ENCODE data around the gene CDK11B.
A peak's percentile ranks its signal among the peaks of the same experiment; 100 is the strongest.
"Not testable (repeated sequence)": the region's sequence is repeated elsewhere in the genome, so short reads cannot be mapped to it uniquely, and the experiment has no call there.

CDK11B gene

GRCh38 chr1:1640711-1641461 is 17.9 kb downstream of the CDK11B start:
- DNase-seq (ENCODE audit: low read depth), result not testable (repeated sequence)

GRCh38 chr1:1640081-1640480 is 18.7 kb downstream of the CDK11B start:
- DNase-seq (ENCODE audit: low read depth); H3K4me3 ChIP-seq (replicated peaks; ENCODE audit: low read depth, low read length): not testable (repeated sequence)

More at GRCh38 chr1:1640711-1641461, 17.9 kb downstream of the CDK11B start:
- not testable (repeated sequence) for H3K4me3 ChIP-seq (replicated peaks; ENCODE audit: low read depth, low read length)

GRCh38 chr1:1639368-1639767 is 19.4 kb downstream of the CDK11B start:
- not testable (repeated sequence) for H3K4me3 ChIP-seq (replicated peaks; ENCODE audit: low read depth, low read length); DNase-seq (ENCODE audit: low read depth)

GRCh38 chr1:1638528-1638927 is 20.3 kb downstream of the CDK11B start:
- not testable (repeated sequence) for DNase-seq (ENCODE audit: low read depth); H3K4me3 ChIP-seq (replicated peaks; ENCODE audit: low read depth, low read length)

- not testable (repeated sequence) for DNase-seq (ENCODE audit: low read depth)
These were observed 21.3 kb downstream of the CDK11B start for GRCh38 chr1:1637479-1637875.

GRCh38 chr1:1636621-1637478 is 22.0 kb downstream of the CDK11B start:
- not testable (repeated sequence) for H3K4me3 ChIP-seq (replicated peaks; ENCODE audit: low read depth, low read length); DNase-seq (ENCODE audit: low read depth)

More at GRCh38 chr1:1637479-1637875, 21.3 kb downstream of the CDK11B start:
- H3K4me3 ChIP-seq (replicated peaks; ENCODE audit: low read depth, low read length), result not testable (repeated sequence)

GRCh38 chr1:1634613-1635012 is 24.2 kb downstream of the CDK11B start:
- not testable (repeated sequence) for DNase-seq (ENCODE audit: low read depth); H3K4me3 ChIP-seq (replicated peaks; ENCODE audit: low read depth, low read length)

GRCh38 chr1:1633409-1633808 is 25.4 kb downstream of the CDK11B start:
- H3K4me3 ChIP-seq (replicated peaks; ENCODE audit: low read depth, low read length); DNase-seq (ENCODE audit: low read depth): not testable (repeated sequence)

GRCh38 chr1:1631782-1632420 is 26.9 kb downstream of the CDK11B start, which contains the start of gene MMP23B:
Gene MMP23B, plus strand, starts transcription at chr1:1632173. Its CDS starts 46 bp downstream, at chr1:1632219.
- TF ChIP-seq CTCF (IDR thresholded peaks at IDR 0.05; ENCODE audit: low read length, missing control alignments), result no peak
- DNase-seq (ENCODE audit: low read depth), result no peak
- no peak within 1 kb of the TSS for H3K4me3 ChIP-seq (replicated peaks; ENCODE audit: low read depth, low read length)

GRCh38 chr1:1630965-1631781 is 27.6 kb downstream of the CDK11B start:
- no peak overlapping the region for H3K4me3 ChIP-seq (replicated peaks; ENCODE audit: low read depth, low read length)
- no peak for TF ChIP-seq CTCF (IDR thresholded peaks at IDR 0.05; ENCODE audit: low read length, missing control alignments)
- DNase-seq (ENCODE audit: low read depth), result peak; percentile 29

Data from fibroblast of pulmonary artery (primary cell).